GM18907 (cell line): ENCODE results near the gene GLOD4.
"Not testable (repeated sequence)": the region's sequence is repeated elsewhere in the genome, so short reads cannot be mapped to it uniquely, and the experiment has no call there.

Experiments used
- ATAC-seq: cut with Tn5 transposase; IDR thresholded peaks from one replicate; pipeline ENCODE4 v1.9.1; 2021; ENCODE audit warnings: mild to moderate bottlenecking, moderate library complexity; ENCODE audit not compliant: unreplicated experiment

Gene GLOD4

GRCh38 chr17:784143-784542, 2.1 kb upstream of the GLOD4 start:
- no peak for ATAC-seq

- no peak for ATAC-seq
Observed at GRCh38 chr17:778096-778495, 4.0 kb downstream of the GLOD4 start.

- ATAC-seq = no peak
Observed at GRCh38 chr17:774313-774584, 7.8 kb downstream of the GLOD4 start.

GRCh38 chr17:773467-774312, 8.4 kb downstream of the GLOD4 start:
- ATAC-seq = no peak

GRCh38 chr17:773016-773415, 9.1 kb downstream of the GLOD4 start:
- no peak for ATAC-seq

- ATAC-seq = no peak
Observed at GRCh38 chr17:767076-767475, 15.0 kb downstream of the GLOD4 start.

- no peak for ATAC-seq
Observed at GRCh38 chr17:760371-760770, 21.7 kb downstream of the GLOD4 start.

GRCh38 chr17:759964-760363, 22.1 kb downstream of the GLOD4 start:
- no peak for ATAC-seq

- not testable (repeated sequence) for ATAC-seq
Observed at GRCh38 chr17:756010-756567, 26.0 kb downstream of the GLOD4 start.

GRCh38 chr17:755319-755961, 26.6 kb downstream of the GLOD4 start:
- ATAC-seq = not testable (repeated sequence)

- no peak for ATAC-seq
Observed at GRCh38 chr17:753418-753817, 28.7 kb downstream of the GLOD4 start.

- ATAC-seq = no peak
Observed at GRCh38 chr17:752620-753219, 29.4 kb downstream of the GLOD4 start.

- ATAC-seq = peak; percentile 85
Observed at GRCh38 chr17:752002-752619, 30.0 kb downstream of the GLOD4 start, which contains the start of gene GEMIN4. GEMIN4 (minus strand) TSS chr17:752264; CDS start chr17:752142, 122 bp downstream.

GRCh38 chr17:751269-752001, 30.6 kb downstream of the GLOD4 start:
- peak; percentile 40 for ATAC-seq

- no peak for ATAC-seq
Observed at GRCh38 chr17:750431-751037, 31.5 kb downstream of the GLOD4 start.

GRCh38 chr17:749359-749758, 32.7 kb downstream of the GLOD4 start:
- not testable (repeated sequence) for ATAC-seq

GRCh38 chr17:748604-749003, 33.5 kb downstream of the GLOD4 start:
- ATAC-seq = not testable (repeated sequence)

GRCh38 chr17:746783-747629, 35.1 kb downstream of the GLOD4 start:
- ATAC-seq = no peak

GRCh38 chr17:746181-746580, 35.9 kb downstream of the GLOD4 start:
- ATAC-seq = no peak
